ENCODE measurements around the gene GRK6. TPM values are rescaled to one million over a fixed set of nuclear protein-coding genes. Genes with fewer than 3 reads are reported as not detected.
A peak's percentile ranks its signal among the peaks of the same experiment; 100 is the strongest.

The GRK6 gene
- total RNA-seq, 2 experiments from 2014 or later, result 113 to 115 TPM

DNA sequence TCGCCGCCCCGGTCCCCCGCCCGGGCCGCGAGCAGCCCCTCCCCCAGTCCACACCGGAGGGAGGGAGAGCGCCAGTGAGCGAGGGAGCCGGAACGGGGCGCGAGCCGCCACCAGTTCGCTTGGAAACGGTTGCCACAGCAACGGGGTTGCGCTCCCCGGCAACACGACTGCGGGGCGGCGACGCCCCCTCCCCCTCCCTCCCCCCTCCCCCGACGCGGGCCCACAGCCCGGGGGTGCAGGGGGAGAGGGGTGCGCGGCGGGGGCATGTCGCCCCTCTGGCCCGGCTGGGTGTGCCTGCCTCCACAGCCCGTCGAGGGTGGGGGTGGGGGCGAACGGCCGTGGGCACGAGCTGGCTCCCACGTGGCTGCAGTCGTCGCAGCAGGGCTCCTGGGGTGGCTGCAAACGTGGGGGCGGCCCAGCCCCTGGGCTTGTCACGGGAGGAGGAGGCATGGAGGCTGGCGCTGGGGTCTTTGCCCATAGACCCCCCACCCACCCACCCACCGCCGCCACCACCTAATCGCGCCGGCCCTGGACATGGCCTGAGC lies 20.7 kb downstream of the GRK6 start:
- Mint-ChIP-seq H3K27ac (no peak overlapping the region), H3K9me3 (no peaks in the 10 kb centered on the region), H3K4me3 (peak overlapping the region; percentile 48), H3K36me3 (peaks cover 15% of the 10 kb centered on the region), H3K4me1 (peaks cover 42% of the 10 kb centered on the region), H3K27me3 (peaks cover 4% of the 10 kb centered on the region)
- DNase-seq, result peak; percentile 77

DNA sequence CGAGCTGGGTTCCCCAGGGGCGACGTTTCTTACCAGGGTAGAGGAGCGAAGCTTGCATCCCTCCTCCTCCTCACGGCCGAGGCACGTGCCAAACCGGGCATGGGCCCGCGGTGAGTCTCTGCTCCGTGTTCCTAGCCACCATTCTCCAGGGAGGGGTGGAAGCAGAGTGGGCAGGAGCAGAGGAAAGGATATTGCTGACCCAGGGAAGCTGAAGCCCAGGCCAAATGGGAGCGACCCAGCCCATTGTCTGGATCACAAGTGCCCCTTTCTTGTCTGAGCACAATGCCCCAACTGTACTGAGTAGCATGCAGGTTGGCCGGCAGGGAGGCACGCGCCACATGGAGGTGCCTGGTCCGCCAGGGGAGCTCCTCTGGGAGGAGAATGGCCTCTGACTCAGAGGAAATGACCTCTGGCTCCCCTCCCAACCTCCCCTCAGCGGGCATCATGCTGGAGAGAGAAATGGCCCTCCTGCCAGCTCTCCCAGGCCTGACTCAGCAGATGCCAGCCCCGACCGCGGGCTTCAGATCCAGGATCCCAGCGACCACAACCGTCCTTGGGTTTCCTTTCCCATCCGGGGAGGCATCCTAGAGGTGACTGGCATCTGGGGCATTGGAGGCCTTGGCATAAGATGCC lies 21.3 kb downstream of the GRK6 start:
- H3K27me3 Mint-ChIP-seq, result peaks cover 4% of the 10 kb centered on the region
- peak overlapping the region; percentile 76 for H3K4me3 Mint-ChIP-seq
- peak overlapping the region; percentile 63 for H3K27ac Mint-ChIP-seq
- H3K36me3 Mint-ChIP-seq, result peaks cover 15% of the 10 kb centered on the region
- H3K4me1 Mint-ChIP-seq, result peaks cover 43% of the 10 kb centered on the region
- no peak for DNase-seq
- H3K9me3 Mint-ChIP-seq, result no peaks in the 10 kb centered on the region

DNA sequence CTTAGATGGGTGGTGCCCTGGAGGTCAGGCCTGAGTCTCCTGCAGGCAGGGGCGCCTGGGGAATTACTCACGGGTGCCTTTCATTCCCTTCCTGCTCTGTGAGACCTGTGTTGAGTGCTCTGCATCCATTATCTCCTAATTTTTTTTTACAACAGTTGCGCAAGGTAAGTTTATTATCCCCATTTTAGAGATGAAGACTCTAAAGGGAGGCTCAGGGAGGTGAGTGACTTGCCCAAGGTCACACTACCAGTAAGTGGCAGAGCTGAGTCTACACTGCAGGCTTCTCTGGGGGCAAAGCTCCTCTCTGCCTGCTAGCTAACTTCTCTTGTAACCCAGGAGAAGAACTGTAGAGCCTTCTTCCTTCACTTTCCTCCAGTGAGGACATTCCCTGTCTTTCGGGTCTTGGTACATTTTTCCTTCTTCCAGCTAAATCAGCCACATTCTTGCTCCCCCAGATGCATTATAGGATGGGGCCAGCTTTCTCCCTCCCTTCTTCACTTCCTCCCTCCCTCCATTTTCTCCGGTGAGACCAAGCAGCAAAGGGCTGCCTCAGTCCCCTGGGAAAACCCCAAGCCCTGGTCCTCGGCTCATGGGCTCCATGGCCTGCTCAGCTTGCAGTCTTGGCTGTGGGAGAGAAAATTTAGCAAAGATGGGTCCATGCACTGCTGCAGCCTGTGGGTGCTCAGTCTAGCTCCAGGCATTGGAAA lies 21.9 kb downstream of the GRK6 start:
- peaks cover 15% of the 10 kb centered on the region for H3K36me3 Mint-ChIP-seq
- H3K27me3 Mint-ChIP-seq, result peaks cover 4% of the 10 kb centered on the region
- peaks cover 44% of the 10 kb centered on the region for H3K4me1 Mint-ChIP-seq
- DNase-seq, result no peak
- H3K4me3 Mint-ChIP-seq, result peak overlapping the region; percentile 76
- H3K27ac Mint-ChIP-seq, result peak overlapping the region; percentile 7
- no peaks in the 10 kb centered on the region for H3K9me3 Mint-ChIP-seq

DNA sequence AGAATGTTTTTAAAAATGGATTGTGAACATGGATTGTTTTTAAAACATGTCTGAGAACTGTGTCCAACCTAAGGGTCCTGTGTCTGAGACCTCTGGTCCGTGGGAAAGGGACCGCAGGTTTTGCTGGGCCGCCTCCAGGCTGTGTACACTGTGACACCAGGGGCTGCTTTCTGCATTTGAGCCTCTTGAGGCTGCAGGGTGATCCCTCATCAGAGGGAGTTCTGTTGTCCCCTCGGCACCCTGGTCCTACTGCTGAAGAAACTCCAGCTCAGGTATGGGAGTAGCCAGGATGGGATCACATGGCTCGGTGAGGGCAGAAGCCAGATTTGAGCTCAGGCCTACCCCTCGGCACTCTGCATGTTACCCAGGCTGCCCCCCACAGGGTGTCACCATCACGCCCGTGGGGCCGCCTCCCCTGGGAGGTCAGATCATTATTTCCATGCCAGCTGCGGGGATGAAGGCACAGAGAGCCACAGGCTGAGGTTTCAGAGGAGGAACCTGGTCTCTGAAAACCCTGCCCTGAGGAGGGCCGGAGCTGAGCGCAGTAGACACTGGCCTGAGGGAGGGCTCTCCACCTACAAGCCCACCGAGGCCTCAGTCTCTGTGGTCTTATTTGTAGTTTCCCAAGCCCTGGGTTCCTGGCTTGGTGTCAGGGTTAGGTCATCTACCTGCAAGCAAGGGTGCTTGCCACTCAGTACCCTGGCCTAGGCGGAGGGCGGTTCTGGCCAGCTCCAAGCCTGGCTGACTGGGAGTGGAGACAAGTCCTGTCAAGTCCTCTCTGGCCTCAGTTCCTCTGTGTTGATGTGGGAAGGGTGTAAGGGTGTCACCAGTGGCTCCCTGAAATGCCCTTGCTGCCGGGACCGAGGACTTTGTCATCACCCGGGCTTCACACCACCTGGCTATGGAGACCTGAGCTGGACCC lies 22.9 kb downstream of the GRK6 start:
- Mint-ChIP-seq H3K27ac (no peak overlapping the region), H3K4me1 (peaks cover 43% of the 10 kb centered on the region), H3K36me3 (peaks cover 13% of the 10 kb centered on the region), H3K4me3 (no peak overlapping the region), H3K9me3 (no peaks in the 10 kb centered on the region), H3K27me3 (peaks cover 4% of the 10 kb centered on the region)
- no peak for DNase-seq

DNA sequence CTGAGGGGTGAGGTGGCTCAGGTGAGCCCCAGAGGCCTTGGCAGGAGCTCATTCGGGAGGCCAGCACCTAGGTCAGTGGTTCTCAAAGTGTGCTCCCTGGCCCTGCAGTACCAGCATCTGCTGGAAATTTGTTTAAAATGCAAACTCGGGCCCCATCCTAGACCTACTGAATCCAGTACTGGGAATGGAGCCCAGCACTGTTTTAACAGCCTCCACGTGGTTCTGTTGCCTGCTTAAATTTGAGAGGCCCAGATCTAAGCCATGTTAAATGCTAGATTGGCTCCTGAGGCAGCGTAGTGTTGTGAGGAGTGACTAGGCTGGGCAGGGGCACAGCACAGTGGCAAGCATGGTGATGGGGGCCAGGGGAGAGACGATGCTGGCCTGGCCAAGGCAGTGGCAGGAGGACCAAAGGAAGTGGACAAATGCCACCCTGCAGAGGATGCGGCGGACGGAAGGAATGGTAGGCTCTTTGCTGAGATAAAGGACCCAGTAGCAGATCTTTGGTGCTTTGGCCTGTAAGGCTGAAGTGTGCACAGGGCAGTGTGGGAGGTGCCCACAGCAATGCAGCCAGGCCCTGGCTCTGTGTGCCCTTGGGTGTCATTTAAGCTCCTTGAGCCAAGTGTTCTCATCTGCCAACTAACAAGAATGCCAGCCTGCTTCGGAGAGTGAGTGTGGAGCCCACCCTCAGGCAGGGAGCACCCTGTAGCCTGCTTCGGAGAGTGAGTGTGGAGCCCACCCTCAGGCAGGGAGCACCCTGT lies 24.4 kb downstream of the GRK6 start:
- Mint-ChIP-seq H3K4me3 (no peak overlapping the region), H3K27ac (no peak overlapping the region), H3K4me1 (peaks cover 29% of the 10 kb centered on the region), H3K9me3 (no peaks in the 10 kb centered on the region), H3K36me3 (peaks cover 11% of the 10 kb centered on the region), H3K27me3 (peaks cover 2% of the 10 kb centered on the region)
- no peak for DNase-seq

DNA sequence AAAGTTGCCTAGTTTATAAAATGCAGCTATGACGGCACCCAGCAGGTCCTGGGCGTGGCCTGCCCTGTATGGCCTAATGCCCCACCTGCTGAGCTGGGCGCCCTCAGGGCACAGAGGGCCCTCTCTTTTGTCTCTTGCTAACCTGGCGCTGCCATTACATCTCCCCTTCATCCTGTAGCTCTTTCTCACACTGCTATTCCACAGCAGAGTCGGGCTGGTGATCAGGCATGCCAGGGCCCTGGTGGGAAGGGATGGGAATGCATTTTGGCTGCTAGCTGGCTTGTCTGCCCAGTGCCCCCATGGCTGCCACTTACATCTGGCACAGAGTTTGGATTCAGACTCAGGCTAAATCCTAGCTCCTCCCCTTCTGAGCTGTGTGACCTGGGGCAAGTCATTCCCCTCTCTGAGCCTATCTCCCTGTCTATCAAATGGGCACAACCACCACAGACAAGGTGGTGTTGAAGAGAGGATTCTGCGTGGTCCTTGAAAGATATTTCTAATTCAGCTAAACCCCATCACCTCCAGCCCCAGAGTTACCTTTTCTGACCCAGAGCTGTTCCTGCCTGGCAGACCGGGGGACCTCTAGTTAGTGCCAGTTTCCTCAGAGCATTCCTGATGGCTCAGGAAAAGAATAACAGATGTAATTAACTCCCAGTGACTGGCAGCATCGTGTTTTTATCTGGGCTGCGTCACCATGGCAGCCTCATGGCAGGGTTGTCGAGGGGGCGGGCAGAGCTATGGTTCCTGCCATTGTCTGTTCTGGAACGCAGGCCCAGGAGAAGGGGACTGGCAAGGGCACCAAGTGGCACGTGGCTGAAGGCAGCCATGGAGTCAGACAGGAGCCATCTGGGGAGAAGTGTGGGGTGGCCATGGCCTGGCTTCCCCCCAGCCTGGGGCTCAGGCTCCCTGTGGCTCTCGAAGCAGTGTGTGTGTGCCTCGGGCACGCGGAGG lies 26.5 kb downstream of the GRK6 start:
- DNase-seq, result no peak
- Mint-ChIP-seq H3K4me3 (no peak overlapping the region), H3K27me3 (no peaks in the 10 kb centered on the region), H3K36me3 (peaks cover 10% of the 10 kb centered on the region), H3K9me3 (no peaks in the 10 kb centered on the region), H3K27ac (no peak overlapping the region), H3K4me1 (peaks cover 26% of the 10 kb centered on the region)

DNA sequence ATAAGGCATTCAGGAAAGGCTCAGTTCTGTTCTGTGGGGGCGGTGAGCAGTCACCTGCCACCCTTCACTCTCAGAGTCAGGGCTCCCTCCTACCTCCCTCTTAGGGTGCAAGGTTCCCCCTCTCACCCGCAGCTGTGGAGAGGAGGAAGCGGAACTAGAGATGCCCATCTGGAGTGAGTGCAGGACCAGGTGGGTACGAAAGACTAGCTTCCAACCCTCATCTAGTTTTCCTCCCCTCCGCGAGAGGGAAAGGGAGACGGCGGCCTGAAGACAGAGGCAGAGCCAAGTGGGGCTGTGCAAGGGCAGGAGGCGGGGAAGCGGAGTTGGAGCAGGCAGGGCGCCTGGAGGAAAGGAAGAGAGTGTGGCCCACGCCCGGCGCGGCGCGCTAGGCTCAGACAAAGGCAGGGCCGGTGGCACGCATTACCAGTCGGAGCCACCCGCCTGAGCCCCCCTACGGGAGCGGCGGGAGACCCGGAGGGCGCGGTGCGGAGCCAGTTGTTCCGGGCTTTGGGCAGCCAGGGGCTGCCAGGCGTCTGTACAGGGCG lies 27.4 kb downstream of the GRK6 start:
- peak overlapping the region; percentile 80 for H3K27ac Mint-ChIP-seq
- H3K36me3 Mint-ChIP-seq, result peaks cover 4% of the 10 kb centered on the region
- H3K4me1 Mint-ChIP-seq, result peaks cover 18% of the 10 kb centered on the region
- no peaks in the 10 kb centered on the region for H3K9me3 Mint-ChIP-seq
- DNase-seq, result no peak
- H3K27me3 Mint-ChIP-seq, result no peaks in the 10 kb centered on the region
- peak overlapping the region; percentile 83 for H3K4me3 Mint-ChIP-seq

DNA sequence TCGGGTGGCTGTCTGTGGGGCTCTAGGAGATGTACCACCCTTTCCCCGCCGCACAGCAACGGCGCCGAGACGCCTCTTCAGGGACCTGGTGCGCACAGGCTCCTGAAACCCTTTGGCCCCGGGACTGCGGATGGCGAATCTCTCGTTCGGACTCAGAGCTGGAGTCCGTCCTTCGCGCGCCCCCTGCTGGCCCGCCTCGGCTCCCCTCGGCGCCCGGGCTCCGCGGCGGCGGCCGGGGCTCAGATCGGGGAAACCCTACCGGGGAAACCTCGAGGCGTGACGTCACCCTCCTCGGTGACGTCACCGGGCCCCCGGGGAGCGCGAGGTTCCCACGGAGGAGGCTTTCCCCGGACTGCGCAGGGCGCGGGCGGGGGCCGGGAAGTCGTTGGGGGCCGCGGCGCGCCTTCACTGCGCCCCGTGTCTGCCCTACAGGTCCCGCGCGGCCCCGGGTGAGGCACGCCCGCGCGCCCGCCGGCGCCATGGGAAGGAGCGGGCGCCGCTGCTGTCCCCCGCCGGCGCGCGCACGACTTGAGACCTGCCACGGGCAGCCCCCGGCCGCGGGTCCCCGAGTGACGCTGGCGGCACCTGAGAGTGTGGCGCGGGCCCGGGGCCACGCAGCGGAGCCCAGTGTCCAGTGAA lies 28.0 kb downstream of the GRK6 start:
- Mint-ChIP-seq H3K9me3 (no peaks in the 10 kb centered on the region), H3K4me1 (peaks cover 18% of the 10 kb centered on the region), H3K27me3 (no peaks in the 10 kb centered on the region), H3K36me3 (peaks cover 4% of the 10 kb centered on the region), H3K27ac (no peak overlapping the region), H3K4me3 (peak overlapping the region; percentile 84)
- DNase-seq, result peak; percentile 93

DNA sequence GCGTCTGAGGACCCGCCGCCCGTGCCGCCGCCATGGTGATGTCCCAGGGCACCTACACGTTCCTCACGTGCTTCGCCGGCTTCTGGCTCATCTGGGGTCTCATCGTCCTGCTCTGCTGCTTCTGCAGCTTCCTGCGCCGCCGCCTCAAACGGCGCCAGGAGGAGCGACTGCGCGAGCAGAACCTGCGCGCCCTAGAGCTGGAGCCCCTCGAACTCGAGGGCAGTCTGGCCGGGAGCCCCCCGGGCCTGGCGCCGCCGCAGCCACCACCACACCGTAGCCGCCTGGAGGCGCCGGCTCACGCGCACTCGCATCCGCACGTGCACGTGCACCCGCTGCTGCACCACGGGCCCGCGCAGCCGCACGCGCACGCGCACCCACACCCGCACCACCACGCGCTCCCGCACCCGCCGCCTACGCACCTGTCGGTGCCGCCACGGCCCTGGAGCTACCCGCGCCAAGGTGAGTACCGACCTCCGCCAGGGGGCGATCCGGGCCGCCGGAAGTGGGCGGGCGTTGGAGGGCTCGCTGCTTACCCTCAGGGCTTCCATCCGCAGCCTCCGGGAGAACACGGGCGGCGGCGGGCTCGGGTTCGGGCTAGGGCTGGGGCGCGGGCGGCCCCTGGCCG lies 28.7 kb downstream of the GRK6 start:
- Mint-ChIP-seq H3K9me3 (no peaks in the 10 kb centered on the region), H3K27me3 (no peaks in the 10 kb centered on the region), H3K4me3 (peak overlapping the region; percentile 84), H3K4me1 (peaks cover 18% of the 10 kb centered on the region), H3K36me3 (peaks cover 5% of the 10 kb centered on the region), H3K27ac (peak overlapping the region; percentile 74)
- peak; percentile 96 for DNase-seq

DNA sequence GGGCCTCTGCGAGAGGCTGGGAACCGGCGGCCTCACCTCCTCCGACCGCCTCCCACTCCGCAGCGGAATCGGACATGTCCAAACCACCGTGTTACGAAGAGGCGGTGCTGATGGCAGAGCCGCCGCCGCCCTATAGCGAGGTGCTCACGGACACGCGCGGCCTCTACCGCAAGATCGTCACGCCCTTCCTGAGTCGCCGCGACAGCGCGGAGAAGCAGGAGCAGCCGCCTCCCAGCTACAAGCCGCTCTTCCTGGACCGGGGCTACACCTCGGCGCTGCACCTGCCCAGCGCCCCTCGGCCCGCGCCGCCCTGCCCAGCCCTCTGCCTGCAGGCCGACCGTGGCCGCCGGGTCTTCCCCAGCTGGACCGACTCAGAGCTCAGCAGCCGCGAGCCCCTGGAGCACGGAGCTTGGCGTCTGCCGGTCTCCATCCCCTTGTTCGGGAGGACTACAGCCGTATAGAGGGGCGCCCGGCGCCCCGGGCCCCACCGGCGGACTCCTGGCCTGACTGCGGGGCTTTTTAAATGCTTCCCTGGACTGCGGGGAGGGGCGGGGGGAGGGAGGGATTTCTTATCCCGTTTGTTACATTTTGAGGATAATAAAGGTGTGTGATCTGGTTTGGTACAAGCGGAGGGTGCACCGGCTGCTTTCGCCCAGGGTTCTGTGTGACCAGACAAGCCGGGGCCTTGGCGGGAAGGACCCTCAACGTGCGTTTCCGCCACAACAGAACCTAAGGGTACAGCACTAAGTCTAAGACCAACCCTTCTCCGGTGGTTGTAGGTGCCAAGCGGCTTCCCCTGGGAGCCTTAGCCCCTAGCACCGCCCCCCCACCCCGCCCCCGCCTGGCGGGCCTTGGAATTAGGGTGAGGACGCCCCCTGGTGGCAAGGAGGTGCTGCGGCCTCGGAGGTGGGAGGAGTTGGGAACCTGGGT lies 29.4 kb downstream of the GRK6 start:
- peak; percentile 89 for DNase-seq
- Mint-ChIP-seq H3K27me3 (no peaks in the 10 kb centered on the region), H3K27ac (peak overlapping the region; percentile 86), H3K4me1 (peaks cover 18% of the 10 kb centered on the region), H3K9me3 (no peaks in the 10 kb centered on the region), H3K4me3 (peak overlapping the region; percentile 84), H3K36me3 (peaks cover 5% of the 10 kb centered on the region)

DNA sequence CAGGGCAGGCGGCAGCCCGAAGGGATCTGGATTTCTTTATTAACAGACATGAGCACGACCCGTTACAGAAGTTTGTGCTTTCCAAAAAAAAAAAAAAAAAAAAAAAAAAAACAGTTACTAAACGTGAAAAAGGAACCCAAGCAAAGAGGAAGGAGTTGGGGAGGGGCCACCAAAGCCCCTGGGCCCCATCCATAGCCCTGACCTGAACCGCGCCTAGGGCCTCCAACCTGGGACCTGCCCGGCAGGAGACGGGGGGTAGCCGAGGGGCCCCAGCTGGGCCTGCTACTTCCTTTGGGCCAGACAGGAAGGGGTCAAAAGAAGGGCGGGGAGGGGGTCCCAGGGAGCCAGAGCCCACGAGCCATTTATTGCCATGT lies 30.1 kb downstream of the GRK6 start:
- Mint-ChIP-seq H3K4me3 (peak overlapping the region; percentile 84), H3K4me1 (peaks cover 22% of the 10 kb centered on the region), H3K36me3 (peaks cover 8% of the 10 kb centered on the region), H3K9me3 (no peaks in the 10 kb centered on the region), H3K27me3 (no peaks in the 10 kb centered on the region), H3K27ac (peak overlapping the region; percentile 54)
- DNase-seq, result no peak
